ENCODE data around the gene RHOC.
"Not testable (repeated sequence)": the region's sequence is repeated elsewhere in the genome, so short reads cannot be mapped to it uniquely, and the experiment has no call there.

The RHOC gene

DNA sequence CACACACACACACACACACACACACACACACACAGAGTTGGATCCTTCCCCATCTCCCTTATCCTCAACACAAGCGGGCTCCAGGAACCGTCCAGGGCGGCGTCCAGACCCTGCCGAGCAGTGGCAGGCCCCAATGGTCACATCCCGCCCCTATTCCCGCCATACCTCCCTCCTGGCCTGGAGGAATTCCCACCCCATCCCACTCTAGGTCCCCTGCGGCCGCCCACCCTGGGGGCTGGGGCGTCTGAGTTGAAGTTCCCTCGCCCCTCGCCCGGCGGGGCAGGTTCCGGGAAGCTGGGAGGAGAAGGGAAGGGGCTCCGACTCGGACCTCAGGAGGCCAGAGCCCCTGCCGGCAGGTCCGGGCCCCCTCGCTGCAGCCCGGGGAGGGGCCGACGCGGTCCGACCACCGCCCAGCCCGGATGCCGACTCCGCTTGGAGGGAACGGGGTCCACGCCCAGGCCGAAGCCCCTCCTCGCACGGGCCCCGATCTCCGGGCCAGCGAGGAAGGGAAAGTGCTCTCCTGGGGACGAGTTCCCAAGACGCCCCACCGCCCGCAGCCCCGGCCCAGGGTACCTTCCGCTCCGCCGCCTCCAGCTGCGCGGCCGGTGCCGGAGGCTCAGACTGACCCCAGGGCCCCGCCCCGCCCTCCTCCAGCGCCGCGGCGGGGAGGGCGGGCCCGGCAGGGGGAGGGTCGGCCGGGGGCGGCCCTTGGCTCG lies at the start of gene RHOC:
TSS of gene RHOC (minus strand) at position 623 of the 716 bp plus-strand sequence. CDS start 3,328 bp downstream, outside the sequence.
- DNase-seq = peak; percentile 45

DNA sequence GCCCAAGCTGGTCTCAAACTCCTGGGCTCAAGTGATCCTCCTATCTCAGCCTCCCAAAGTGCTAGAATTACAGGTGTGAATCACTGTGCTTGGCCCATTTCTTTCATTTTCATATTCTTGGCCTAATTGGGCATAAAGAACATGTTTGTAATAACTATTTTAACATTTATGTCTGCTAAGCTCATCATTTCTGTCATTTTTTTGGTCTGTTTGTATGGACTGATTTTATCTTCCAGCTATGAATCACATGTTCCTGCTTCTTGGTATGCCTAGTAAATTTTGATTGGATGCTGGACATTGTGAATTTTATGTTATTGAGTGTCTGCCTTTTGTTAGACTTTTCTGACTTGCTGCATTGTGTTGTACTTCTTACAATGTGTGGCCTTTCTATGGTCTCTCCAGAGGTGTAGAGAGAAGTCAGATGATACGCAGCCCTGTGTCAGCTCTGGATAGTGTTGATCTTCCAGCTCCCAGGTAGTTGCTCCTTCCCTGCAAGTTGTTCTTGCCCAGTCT lies 47.2 kb upstream of the RHOC start:
- DNase-seq = no peak

DNA sequence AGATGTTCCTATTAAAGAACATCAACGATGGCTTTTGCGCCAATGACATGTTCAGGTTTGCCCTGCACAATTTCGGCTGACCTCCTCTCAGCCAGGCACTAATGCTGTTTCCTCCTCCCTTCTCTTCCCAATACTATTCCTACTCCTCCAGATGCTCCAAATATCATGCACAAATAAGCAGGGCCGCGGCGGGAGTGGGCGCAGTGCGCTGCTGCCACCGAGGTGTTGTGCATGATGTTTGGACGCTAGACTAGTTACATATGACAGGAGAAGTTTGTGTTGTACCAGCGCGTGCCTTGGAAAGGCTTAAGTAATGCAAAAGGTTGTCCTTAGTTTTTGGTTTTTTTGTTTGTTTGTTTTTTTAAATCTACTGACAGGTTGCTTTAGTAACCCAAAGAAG lies 41.5 kb upstream of the RHOC start:
- no peak for DNase-seq

DNA sequence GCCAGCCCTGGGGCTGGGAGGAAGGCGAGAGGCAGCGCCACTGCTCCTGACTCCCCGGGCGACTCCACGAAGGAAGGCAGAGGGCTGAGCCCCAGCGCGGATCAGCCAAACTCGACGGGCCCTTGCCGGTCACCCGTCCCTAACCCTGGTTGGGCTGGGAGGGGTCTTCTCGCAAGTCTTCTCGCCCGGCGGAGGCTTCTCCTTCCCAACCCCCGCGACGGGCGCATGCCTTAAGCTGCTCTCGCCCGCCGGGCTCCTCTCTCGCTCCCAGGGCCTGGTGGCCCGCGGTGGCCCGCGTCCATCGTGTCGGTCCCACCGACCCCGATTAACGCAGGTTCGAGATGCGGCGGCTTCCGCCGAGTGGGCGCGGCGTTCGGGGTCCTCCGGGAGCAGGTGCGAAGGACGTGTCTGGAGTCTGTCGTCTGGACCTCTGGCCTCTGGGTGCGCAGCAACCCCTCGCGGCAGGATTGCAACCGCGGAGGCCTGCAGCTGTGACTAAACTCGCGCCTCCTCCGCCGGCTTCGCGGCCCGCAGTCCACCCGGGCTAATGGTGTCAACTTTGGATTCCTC lies 37.2 kb upstream of the RHOC start:
- no peak for DNase-seq

DNA sequence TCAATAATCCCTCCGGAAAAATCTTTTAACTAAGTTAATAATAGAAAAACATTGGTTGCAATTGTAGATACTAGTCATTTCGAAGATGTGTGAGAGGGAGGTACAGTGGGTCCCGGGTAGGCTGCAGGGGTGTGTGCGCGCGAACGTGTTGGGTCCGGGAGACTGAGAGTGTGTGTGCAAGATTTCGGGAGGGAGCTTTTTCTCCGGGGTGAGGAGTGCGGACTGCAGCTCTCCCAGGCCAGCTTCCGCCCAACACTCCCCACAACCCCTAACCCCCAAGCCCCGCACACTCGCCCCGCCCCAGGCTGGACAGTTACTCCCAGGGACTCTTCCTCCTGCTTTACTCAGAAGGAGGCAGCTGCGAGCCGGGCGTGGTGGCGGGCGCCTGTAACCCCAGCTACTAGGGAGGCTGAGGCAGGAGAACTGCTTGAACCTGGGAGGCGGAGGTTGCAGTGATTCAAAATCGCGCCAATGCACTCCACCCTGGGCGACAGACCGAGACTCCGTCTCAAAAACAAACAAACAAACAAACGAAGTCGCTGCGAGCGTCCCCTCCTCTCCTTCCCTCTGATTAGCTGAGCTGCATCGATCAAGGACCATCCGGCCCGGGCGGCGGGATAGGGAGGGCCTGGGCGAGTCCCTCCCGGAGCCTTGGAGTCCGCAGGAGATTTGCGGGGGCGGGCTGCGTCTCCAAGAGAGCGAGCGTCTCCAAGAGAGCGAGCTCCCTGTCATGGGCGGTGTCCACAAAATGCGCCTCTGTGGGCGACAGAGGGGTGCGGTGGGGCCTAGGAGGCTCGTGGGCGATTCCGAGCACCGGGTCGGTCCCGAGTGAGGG lies 36.5 kb upstream of the RHOC start:
- DNase-seq = no peak

DNA sequence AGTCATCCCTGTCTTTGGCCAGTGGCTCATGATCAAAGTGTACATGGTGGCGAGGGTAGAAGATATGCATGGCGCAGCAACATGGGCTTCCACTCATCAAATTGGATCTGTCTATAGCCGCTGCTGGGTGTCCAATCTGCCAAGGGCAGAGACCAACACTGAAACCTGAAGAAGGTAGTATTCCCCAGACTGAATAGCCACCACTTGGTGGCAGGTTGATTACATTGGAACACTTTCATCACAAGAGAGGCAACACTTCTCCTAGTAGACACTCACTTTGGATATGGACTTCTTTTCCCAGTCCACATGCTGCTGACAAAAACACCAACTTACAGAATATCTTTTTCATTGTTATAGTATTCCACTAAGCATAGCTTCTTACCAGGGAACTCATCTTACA lies 30.6 kb upstream of the RHOC start:
- DNase-seq = no peak

DNA sequence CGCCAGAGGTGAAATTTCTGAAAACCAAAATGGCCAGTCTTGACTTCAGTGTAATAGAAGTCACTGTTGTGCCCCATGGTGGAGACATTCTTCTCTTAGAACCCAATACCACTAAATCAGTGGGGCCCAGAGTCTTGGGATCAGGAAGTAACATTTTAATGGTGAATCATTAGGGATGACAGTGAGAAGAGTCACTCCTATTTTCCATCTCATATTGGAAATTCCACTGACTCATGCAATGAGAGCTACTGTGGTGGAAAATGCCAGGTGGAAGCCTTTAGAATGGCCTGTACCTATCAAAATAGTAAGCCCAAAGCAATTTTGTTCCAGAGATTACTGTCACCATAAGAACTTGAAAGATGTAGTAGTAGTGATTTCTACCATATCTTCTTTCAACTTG lies 28.8 kb upstream of the RHOC start:
- DNase-seq = no peak

DNA sequence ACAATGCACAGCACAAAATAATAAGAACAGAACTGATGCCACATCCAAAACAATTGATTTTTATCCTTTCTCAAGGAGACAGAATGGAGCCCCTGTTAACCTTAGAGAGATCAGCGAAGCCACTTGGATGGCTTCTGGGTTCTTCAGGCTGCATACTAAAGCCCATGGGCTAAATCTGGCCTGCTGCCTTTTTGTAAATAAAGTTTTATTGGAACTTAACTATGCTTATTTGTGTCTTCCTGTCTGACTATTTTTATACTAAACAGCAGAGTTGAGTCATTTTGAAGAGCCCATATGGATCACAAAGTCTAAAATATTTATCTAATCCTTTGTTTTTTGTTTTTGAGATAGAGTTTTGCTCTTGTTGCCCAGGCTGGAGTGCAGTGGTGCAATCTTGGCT lies 24.5 kb upstream of the RHOC start:
- no peak for DNase-seq

DNA sequence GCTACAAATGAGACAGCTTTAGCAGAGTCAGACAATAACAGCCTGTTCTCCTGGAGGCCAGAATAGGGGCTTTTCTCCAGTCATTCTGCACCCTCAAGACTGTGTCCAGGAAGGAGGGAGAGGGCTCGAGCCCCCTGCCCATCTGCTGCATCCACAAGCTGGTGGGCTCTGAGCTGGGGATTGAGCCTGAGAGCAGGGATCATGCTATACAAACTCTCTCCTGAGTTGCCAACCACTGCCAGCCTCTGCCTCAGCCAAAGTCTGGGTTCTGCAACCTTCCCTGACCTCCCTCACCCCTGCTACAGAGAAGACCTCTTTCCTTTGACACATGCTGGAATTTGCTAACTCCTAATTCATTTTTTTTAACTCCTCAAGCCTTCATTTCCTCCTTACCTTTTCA lies 23.0 kb upstream of the RHOC start:
- DNase-seq = no peak

DNA sequence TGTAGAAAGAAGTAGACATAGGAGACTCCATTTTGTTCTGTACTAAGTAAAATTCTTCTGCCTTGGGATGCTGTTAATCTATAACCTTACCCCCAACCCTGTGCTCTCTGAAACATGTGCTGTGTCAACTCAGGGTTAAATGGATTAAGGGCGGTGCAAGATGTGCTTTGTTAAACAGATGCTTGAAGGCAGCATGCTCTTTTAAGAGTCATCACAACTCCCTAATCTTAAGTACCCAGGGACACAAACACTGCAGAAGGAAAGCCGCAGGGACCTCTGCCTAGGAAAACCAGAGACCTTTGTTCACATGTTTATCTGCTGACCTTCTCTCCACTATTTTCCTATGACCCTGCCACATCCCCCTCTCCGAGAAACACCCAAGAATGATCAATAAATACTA lies 22.1 kb upstream of the RHOC start:
- DNase-seq = not testable (repeated sequence)

DNA sequence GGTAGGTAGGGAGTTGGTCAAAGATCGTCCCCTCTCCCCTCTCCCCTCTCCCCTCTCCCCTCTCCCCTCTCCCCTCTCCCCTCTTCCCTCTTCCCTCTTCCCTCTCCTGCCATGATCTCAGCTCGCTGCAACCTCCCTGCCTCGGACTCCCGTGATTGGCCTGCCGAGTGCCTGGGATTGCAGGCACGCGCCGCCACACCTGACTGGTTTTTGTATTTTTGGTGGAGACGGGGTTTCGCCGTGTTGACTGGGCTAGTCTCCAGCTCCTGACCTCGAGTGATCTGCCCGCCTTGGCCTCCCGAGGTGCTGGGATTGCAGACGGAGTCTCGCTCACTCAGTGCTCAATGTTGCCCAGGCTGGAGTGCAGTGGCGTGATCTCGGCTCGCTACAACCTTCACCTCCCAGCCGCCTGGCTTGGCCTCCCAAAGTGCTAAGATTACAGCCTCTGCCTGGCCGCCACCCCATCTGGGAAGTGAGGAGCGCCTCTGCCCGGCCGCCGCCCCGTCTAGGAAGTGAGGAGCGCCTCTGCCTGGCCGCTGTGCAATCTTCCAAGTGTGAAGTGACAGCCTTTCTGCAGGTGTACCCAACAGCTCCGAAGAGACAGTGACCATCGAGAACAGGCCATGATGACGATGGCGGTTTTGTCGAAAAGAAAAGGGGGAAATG lies 21.5 kb upstream of the RHOC start:
- not testable (repeated sequence) for DNase-seq

DNA sequence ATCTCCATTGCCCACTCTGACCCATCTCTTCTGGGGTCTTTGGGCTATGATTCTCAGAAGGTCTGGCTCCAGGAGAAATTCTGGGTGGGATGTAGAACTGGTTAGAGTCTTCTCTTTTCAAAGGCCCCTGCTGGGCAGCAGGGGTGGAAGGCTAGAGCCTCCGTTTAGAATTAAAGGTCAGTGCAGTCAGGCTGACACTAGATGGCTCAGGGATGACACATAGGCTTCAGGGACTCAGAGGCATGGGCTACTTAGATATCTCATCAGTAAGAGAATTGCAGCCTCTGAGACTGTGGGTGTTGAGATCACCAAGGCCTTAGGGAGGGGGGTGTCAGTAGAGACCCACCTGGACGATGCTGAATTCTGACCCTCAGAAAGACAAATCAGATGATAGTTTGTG lies 20.8 kb upstream of the RHOC start:
- no peak for DNase-seq

DNA sequence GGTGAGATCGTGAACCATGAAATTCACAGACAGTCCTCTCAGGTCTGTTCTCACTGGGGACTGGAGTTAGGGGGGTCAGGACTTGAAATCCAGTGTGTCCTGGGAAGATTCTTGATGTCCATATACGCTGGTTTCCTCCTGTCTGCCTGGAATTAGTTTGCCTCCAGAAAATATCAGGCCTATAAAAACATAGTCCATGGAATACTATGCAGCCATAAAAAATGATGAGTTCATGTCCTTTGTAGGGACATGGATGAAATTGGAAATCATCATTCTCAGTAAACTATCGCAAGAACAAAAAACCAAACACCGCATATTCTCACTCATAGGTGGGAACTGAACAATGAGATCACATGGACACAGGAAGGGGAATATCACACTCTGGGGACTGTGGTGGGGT lies 17.3 kb upstream of the RHOC start:
- not testable (repeated sequence) for DNase-seq

DNA sequence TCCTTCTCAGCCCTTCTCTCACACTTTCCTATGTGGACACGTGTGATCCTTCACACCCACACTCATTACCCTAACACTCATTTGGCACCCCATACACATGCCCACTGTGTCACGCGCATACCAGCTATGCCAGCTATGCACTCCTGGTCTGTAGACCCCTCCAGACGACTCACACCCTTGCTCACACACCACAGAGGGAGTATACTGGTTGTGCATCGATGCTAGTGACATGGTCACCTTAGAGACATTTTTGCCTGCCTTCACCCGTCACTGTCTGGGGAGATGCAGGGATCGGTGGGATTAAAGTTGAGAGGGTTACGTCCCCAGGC lies 16.5 kb upstream of the RHOC start:
- no peak for DNase-seq

DNA sequence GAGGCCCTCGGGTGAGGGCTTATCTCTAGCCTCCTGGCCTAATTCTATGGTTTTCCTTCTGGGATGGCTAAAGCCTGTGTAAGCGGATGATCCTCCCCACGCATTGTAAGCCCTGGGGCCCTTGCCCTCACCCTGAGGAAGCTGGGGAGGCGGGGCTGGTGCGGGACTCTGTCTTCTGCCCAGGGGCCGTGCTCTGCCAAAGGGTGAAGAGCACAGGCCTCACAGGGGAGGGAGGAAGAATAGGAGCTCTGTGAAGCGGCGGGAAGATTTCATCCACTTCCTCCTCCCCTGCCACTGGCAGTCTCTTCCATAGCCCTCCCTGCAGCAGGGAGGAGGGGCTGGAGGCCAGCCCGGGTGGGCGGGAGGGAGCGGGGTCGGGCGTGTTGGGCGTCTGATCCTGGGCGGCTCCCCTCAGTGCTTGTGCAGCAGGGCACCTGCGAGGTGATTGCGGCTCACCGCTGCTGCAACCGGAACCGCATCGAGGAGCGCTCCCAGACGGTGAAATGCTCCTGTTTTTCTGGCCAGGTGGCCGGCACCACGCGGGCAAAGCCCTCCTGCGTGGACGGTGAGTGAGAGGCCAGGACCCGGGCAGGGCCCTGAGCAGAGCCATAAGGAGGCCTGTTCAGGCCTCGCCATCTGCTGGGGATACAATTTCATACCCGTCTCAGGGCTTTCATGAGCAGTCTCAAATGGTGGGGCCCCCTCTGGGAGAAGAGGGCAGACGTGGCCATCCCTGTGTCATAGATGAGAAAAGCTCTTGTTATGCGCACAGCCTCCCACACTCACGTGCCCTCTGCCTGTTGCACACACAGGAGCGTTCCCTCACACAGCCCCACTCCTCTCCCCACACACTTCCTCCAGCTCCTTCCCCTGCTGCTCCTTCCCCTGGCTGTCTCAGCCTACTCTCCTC lies 15.9 kb upstream of the RHOC start:
- no peak for DNase-seq

DNA sequence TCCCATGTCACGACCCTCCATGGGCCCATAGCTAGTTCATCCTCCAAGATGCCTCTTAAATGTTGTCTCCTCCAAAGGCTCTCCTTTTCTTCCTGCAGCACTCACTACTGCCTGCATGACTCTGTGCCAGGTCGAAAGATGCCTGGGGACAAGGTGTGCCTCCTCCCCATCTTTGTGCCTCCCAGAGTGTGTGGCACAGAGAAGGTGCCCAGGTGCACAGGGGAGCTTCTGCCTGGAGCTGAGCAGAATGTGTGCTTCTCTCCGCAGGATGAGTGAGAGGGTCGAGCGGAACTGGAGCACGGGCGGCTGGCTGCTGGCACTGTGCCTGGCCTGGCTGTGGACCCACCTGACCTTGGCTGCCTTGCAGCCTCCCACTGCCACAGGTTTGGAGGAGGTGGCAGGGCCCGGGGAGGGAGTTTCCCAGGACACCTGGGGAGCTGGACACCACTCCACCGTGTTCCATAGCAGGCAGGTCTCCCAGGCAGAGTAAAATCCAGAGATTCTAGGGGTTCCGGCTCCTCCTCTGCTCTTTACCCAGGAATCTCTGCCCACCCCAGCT lies 15.1 kb upstream of the RHOC start:
- DNase-seq = no peak

DNA sequence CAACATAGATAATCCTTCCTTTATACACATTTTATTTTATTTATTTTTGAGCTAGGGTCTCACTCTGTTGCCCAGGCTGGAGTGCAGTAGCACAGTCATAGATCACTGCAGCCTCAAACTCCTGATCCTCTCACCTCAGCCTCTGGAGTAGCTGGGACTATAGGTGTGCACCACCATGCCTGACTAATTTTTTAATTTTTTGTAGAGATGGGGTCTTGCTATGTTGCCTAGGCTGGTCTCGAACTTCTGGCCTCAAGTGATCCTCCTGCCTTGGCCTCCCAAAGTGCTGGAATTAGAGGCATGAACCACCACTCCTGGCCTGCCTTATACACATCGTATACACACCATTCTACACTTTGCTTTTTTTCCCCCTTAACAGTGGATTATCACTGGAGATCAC lies 14.4 kb upstream of the RHOC start:
- DNase-seq = not testable (repeated sequence)

DNA sequence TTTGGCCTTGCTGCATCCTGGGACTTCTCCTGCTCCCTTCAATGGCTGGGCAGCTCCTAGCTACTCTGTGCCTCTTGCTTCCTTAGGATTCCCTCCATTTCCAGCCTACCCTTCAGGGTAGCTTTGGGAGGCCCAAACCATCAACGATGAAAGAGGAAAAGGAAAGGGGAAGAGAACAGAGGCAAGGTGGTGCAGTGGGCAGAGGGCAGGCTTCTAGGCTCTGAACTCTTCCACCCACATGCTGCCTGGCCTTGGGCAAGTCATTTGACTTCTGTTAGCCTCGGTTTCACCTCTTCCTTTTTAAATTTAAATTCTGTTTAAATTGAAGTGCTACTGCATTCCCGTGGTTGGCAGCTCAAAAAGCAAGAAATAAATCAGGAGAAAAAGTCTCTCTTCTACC lies 13.9 kb upstream of the RHOC start:
- DNase-seq = no peak

DNA sequence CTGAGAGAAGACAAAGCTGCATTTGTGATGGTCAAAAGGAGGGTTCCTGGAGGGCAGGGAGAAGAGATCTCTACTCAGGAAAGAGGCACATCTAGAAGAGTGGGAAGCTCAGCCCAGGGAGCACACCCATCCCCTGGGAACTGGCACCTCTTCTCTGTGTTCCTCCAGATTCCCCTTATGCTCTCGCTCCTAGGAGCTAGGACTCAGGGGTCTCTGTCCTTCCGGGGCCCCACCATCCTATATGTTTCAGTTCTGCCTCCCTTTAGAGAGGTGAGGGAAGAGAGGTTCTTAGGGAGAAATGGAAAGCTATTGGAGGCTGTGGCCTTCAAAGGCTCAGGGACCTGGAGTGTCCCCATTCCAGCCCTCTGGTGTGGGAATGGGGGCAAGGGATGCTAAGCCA lies 12.8 kb upstream of the RHOC start:
- DNase-seq = no peak

DNA sequence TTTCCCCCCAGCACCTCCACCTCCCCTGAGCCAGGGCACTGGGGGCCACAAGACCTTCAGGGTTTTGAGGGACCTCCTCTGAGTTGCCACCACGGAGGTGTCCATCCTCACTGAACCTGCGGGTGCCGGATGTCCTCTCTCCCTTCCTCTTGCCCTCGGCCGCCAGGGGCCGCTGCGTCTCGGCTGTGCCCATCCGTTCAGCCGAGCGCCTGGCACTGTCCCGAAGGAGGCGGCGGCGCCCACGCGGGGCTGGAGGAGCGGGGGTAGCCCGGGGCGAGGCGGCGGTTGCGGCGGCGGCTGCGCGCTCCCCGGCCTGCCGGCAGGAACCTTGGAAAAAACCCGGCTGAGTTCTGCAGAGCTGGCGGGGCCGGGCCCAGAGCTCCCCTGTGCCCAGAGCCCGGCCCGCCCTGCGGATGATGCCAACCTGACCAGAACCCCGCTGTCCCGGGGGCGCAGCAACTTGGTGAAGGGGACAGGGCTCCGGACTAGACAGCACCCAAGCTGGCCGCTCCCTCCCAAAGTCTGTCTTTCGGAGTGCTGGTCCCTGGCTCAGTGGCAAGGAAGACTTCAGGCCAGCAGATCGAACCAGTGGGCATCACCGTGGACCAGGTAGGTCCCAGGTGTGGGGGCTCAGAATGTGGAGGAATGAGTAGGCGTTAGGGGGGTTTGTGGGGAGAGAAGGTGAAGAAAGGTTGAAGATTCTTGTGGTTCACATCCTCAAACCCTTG lies 11.9 kb upstream of the RHOC start:
- DNase-seq = peak; percentile 76

DNA sequence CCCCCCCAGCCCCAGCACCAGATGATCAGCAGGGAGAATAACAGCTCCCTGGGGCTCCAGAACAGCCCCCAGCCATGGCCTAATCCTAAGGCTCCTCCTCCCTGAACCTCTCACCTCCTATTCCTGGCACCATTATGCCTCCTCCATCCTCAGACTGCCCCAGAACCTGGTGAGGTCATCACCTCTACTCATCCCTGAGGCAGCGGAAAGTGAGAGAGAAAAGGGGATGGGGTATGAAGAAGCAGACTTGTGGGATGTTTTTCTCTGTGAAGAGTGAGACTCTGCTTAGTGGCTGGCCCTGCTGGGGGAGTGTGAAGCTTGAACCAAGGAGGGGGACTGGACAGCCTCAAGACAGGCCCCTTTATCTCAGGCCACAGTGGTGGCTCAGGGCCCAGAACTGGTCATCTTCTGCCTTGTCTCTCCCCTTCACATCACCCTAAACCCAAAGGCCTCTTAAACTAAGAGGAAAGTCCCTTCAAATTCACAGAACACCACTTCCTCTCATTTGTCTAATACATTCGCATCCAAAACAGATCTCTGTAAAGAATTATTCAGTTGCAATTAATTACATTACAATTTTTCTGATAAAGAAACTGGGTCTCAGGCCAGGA lies 10.4 kb upstream of the RHOC start:
- DNase-seq = no peak
